Dermis microvascular lymphatic vessel endothelial cell (primary cell): ENCODE results near the gene RFT1. TPM values are rescaled to one million over a fixed set of nuclear protein-coding genes. Genes with fewer than 3 reads are reported as not detected.

Source experiments
- total RNA-seq: library from RNA; depleted of rRNA; stranded (reverse); fragments of >200 nt; gene quantifications from 2 replicates; pipeline ENCODE4 v1.2.1, GENCODE V29; 2014

Gene RFT1
- total RNA-seq, 1 donor from 2014 or later, result 12.2 TPM

Other genes starting within 250 kb of the RFT1 start
- 8.0 and 12.9 TPM in 2 replicates for gene STIMATE, start 232.9 kb downstream of the RFT1 start, total RNA-seq
- 3.9 and 4.3 TPM in 2 replicates for gene SFMBT1, start 84.4 kb downstream of the RFT1 start, total RNA-seq
- 1.9 and 3.0 TPM in 2 replicates for gene PRKCD, start 30.8 kb upstream of the RFT1 start, total RNA-seq
- 238 and 315 TPM in 2 replicates for gene TKT, start 125.6 kb upstream of the RFT1 start, total RNA-seq
- gene DCP1A, start 217.1 kb upstream of the RFT1 start, total RNA-seq, result 8.9 and 12.3 TPM in 2 replicates